ENCODE data around the gene TPPP3.

DNA sequence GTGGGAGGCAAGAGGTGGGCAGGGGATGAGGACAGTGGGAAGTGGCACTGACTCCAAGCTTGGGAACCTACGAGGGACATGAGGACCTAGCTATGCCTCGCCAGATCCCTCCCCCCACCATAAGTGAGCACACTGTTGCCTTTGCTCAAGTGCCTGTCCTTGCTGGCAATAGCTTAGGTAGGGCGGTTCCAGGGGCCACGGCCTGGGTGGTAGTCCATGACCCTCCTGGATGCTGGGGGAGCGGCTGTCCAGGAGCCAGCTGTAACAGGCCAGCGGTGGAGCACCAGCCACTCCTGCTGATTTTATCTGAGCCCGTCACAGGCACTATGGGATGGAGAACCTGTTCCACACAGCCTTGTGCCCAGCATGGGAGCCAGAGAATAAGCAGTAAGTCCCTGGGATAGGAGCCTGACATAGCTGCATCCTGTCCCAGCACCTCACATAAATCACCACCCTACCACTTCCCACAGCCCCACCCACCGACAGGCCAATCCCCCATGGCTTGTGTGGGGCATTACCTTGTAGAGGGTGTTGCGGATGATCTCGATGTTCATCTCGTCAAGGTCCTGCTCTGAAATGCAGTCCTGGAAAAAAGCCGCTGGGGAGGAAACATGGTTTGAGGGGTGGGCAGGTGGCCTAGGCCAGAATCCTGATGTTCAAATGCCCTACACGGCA, 49.4 kb upstream of the TPPP3 start:
- TF ChIP-seq, protein P1, sequence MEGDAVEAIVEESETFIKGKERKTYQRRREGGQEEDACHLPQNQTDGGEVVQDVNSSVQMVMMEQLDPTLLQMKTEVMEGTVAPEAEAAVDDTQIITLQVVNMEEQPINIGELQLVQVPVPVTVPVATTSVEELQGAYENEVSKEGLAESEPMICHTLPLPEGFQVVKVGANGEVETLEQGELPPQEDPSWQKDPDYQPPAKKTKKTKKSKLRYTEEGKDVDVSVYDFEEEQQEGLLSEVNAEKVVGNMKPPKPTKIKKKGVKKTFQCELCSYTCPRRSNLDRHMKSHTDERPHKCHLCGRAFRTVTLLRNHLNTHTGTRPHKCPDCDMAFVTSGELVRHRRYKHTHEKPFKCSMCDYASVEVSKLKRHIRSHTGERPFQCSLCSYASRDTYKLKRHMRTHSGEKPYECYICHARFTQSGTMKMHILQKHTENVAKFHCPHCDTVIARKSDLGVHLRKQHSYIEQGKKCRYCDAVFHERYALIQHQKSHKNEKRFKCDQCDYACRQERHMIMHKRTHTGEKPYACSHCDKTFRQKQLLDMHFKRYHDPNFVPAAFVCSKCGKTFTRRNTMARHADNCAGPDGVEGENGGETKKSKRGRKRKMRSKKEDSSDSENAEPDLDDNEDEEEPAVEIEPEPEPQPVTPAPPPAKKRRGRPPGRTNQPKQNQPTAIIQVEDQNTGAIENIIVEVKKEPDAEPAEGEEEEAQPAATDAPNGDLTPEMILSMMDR (conservative IDR thresholded peaks at IDR 0.05) = no peak
- no peak for TF ChIP-seq EZH2 (IDR thresholded peaks at IDR 0.05; ENCODE audit: low read depth)

Measured in PC-9 (cell line).